Superior temporal gyrus (tissue), 1 donor: ENCODE data around the gene CD96.
"Not testable (repeated sequence)": the region's sequence is repeated elsewhere in the genome, so short reads cannot be mapped to it uniquely, and the experiment has no call there.

Source experiments
- DNase-seq: peaks from one replicate; pipeline ENCODE4 v3.0.0-alpha.2; 2016; ENCODE audit errors: extremely low spot score

The CD96 gene

DNA sequence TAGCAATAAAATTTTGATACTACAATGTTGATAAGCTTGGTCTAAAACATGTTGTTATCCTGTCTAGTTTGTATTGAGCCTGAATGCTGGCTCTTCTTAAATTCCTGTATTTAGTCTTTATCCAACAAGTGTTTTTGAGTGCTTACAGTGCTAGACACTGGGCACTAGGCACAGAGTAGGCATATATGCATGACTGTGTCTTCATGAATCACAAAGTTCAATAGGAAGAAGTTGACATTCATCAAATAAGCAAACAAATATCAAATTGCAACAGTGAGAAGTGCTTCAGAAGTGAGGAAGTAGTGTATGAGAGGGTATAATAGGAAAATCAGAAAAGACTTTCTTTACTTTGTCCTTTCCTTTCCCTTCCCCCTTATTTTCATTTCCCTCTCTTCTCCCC is 6.8 kb downstream of the CD96 start:
- DNase-seq, result no peak

GRCh38 chr3:111561902-111562301 is 19.9 kb downstream of the CD96 start:
- DNase-seq, result not testable (repeated sequence)

GRCh38 chr3:111566844-111567243 is 24.8 kb downstream of the CD96 start:
- DNase-seq, result no peak

- no peak for DNase-seq
Observed at GRCh38 chr3:111568355-111568754, 26.4 kb downstream of the CD96 start.

DNA sequence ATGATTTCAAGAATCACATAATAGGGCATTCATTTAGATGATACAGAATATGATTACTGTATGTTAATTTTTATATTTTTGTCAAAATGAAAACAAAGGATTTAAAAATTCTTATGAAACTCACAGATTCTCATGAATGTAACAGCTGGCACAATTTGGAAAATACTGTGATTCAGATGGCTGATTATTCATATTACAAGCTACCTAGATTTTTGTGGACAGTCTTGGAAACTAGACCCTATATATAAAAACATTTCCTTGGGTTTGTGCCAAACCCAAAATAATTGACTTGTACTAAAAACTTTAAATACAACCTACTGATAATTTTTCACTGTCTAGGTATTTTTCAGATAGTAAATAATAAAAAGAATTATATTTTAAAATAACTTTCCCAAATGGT is 26.9 kb downstream of the CD96 start:
- DNase-seq, result no peak

- DNase-seq, result no peak
Observed at GRCh38 chr3:111570404-111571030, 28.5 kb downstream of the CD96 start.

DNA sequence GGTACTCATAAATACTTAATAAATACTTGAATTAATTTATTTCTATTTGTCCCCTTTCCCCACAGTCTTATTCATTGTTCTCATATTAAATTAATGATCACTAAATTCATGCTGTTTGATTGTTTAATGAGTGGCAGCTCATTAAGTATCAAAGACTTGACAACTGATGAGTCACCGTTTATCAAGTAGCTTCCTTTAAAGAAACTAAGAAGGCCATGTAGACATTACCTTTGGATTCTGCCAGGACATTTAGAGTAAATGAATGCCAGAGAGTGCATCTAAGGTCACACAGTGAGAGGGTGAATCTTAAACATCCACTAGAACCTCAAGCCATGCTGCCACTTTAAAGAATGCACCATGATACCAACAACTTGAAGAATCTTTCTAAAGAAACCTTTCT is 29.3 kb downstream of the CD96 start:
- DNase-seq, result no peak

DNA sequence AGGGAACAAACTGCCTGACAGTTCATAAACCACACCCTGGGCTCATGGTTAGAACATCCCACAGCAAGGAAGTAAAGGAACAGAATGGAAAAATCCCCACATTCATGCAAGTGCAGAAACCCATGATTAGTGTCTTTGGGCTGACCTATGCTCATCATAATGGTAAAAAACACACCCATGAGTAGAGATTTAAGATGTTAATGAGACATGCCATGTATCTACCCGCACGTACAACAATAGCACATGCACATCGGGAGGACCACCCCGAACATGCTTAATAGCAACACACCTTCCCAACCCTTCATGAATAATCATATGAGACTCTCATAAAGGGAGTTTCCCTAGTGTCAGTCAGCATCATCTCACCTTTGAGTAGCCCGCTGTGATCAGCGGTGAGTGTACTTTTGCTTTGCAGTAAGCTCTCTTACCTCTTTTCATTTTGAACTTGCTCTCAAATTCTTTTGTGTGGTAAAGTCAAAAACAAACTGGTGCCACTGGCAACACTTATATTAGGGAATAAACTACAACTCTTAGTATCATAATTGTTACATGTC is 30.0 kb downstream of the CD96 start:
- no peak for DNase-seq

DNA sequence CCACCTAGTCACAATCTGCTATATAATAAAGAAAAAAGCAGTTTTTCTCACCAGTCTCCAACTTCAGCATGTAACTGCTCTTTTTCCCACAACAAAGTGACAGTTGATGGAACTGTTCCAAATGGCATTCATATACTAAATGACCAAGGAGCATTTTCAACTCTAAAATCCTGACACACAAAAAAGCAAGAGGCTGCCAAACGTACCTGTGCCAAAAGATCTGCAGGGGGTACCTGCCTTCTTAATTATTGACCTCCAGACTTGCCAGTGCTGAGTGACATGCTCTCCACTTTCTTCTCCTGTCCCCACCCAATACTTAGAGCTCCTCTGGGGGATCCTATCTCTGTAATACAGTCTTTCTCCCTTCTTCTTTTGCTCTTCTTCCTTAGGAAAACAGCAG is 35.1 kb downstream of the CD96 start:
- DNase-seq, result no peak

DNA sequence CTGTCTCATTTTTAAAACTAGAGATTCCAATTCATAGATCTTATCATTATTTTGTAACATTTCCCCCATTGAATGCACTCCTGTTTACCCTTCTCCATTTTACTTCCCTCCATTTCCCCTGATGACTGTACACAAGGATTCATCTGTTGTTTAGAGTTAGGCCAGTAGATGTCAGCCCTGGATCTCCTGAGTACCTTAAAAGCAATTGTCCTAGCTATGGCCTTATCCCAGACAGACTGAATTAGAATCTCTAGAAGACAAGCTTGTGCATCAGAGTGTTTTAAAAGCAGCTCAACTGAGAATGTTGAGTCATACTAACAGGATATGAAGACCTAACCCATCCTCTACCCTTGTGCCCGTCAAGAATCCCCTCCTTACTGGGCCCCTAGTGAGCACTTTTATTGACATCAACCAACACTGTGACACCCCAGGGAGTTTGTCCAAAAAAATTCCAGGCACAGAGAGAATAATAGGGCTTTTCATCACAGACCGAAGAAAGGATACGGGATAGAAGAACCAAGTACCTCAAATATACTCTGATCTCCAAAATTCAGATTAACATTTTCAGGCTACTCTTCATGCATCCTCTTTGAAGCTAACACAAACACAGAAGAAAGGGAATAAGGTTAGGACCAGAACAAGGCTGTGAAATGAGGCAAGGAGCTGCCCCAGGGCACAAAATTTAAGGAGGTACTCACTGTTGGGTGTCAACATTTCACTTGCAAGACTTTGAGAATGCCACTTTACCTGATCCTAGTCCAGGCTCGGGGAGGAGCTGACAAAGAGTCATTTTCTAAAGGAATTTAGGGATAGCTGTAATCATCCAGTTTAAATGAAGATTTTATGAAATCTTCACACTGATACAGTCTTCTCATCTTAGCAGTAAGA is 36.0 kb downstream of the CD96 start:
- DNase-seq, result no peak

GRCh38 chr3:111578867-111579266 is 36.9 kb downstream of the CD96 start:
- DNase-seq, result no peak

DNA sequence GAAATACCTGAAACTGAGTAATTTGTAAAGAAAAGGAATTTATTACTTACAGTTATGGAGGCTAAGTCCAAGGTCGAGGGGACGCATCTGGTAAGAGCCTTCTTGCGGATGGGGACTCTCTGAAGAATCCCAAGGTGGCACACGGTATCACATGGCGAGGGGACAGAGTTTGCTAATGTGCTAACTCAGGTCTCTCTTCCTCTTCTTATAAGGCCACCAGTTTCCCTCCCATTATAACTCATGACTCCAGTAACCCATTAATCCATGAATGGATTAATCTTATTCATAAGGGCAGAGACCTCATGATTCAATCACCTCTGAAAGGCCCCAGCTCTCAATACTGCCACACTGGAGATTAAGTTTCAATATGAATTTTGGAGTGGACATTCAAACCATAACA is 37.5 kb downstream of the CD96 start:
- DNase-seq, result no peak

DNA sequence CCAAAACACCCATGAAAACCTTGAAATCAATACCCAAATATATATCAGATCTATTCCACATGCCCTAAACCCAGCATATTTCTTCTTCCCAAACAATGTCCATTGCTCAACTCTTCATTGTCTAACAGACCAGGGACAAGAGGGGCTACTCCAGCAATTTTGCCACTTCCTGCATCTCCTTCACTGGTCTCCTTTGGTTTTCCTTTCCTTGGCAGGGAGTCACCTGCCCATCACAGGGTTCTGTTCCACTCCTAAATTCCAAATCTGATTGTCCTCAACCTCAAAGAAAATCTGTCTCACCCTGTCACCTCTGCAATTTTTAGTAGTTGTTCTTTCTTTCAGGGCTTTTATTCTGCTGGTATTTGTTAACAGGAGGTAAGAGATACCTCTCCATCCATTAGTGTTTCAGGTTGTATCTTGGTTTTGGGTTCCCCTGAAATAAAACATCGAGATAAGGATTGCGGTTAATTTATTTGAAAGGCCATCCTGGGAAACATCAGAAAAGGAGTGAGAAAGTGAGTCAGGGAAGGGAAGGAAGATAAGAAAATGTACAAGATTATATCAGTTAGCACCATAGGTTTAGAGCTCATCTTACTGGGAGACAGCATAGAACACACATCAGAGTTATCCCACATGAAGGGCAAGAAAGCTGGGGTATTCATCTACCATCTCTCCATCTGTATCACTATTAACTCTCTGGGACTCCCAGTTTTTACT is 39.6 kb downstream of the CD96 start:
- no peak for DNase-seq

DNA sequence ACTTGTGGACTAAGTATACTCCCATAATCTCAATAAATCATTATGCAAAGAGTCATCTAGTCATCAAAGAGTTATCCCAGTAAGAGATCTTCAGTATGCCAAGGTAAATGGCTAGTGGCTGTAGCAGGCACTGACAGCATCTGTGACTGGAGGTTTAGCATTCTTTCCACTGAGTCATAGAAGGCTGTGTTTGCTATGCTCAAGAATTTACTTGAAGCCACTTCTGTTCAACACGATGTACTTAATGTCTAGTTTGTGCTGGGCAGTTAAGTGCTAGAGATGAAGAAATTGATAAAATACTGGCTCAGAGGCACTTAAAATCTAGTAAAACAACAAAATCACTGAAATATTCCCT is 40.1 kb downstream of the CD96 start:
- DNase-seq, result no peak

DNA sequence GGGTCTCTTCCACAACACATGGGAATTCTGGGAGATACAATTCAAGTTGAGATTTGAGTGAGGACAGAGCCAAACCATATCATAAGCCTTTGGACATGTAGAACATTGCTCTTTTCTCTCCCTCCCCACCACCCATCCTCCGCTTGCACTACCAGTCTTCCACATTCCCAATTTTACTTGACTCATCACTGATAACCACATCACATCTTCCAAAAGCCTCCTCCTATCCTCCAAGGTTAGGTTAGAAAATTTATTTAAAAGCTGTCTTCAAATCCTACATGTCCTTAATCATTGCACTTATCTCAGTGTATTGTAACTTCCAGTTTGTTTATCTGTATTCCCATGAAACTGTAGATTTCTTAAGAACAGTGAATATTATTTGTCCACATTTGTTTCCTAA is 42.7 kb downstream of the CD96 start:
- DNase-seq, result no peak

DNA sequence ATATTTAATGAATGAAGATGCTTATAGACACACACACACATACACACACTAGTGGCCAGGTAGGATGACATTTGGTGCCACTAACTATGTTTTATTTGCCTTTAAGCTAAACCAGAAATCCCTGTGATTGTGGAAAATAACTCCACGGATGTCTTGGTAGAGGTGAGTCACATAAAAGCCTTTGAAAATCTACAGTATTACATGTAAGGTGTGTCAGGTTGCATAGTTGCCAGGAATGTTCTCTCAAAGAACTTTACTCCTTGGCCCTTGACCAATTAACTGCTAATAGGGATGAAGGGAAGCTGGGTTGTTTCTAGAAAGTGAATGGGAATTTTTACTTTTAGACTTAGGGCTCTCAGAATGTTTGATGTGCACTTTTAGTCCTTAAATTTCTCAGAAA is 43.2 kb downstream of the CD96 start:
- DNase-seq, result no peak

DNA sequence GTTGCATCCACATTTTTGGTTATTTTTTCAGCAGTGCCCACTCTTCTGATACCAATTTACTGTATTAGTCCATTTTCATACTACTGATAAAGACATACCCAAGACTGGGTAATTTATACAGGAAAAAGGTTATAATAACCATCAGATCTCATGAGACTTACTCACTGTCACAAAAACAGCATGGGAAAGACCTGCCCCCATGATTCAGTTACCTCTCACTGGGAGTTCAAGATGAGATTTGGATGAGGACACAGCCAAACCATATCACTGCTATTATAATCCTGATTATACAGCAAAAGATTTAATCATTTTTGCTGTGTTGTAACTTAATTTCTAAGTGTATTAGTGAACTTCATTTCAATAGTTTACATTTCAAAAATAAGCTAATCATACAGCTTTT is 46.5 kb downstream of the CD96 start:
- no peak for DNase-seq

DNA sequence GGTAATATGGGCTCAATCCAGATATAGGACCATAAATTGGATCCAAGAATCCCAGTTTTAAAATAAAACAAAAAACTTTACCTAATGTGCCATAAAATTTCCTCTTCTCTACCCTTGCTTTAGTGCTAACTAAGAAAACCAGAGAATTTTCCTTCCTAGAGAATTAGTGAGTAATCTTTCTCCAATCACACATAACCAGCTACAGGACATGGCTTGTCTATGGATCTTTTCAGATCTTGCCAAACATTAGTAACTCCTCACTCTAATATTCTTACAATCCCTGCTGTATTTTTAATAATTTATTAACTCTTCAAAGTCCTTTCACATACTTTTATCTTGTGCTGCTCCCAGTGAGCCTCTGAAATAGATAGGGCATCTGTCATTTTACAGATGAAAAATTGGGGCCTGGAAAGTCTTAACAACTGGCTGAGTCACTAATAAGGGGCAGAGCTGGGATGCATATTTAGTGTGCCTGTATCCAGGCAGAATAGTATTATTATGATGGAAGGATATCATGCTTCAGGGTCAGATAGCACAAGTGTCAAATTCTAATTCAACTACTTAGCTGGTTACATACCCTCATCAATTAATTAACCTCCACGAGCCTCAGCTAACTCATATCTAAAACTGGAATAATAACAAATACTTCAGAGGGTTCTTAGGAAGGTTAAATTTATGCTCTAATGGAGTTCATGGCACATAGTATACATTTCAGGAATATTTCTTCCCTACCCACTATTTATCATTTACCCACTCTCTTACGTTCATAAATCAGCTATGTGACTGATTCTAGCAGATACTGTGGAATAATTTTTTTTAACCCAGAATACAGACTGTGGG is 47.5 kb downstream of the CD96 start:
- no peak for DNase-seq

DNA sequence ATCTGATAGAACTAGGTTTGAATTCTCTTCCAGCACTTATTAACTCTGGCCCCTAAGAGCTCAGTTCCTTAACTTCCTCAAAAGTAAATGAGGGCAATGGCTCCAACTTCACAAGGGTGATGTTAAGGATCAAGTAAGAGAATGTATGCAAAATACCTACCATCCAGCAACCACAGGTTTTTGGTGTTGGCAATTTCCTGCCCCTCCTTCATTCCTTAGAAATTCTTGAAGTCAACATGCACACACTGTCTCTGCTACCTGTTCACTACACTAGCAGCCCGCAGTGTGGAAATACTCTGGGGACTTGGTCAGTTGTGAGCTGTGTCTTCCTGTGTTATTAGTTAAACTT is 48.1 kb downstream of the CD96 start:
- DNase-seq, result no peak

DNA sequence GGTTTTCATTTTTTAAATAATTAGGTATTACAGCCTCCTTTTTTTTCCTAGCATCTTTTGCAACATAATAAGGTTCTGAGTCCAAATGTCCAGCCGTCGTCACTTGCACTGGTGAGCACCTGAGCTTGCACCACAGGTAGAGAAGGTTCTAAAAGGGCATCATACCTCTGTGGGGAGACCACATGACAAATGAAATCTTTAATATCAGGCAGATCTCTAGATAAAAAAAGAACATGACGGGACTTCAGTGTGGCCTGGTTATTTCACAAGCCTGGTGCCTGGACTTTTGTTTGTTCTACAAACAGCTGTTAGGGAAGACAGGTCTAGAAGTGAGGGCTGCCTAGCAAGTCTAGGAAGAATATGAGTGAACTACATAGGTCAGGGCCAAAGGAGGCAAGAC is 49.6 kb downstream of the CD96 start:
- no peak for DNase-seq

DNA sequence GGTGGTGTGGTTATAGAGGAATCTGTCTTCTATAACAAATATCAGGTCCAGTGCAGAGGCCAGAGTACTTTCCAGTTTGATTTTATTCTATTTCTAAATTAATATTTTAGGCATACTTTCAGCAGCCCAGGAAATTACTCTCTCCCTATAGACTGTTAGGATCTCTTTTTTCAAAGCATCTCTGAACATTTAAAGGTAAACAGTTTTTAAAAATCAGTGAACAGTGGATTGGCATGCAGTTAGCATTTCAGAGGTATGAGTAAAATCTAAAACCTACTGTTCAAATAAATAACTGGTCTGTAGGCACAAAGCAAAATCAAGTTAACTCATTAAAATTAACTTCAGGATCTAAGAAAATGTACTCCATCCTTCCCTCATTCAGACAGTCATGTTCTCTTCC is 50.1 kb downstream of the CD96 start:
- DNase-seq, result no peak

DNA sequence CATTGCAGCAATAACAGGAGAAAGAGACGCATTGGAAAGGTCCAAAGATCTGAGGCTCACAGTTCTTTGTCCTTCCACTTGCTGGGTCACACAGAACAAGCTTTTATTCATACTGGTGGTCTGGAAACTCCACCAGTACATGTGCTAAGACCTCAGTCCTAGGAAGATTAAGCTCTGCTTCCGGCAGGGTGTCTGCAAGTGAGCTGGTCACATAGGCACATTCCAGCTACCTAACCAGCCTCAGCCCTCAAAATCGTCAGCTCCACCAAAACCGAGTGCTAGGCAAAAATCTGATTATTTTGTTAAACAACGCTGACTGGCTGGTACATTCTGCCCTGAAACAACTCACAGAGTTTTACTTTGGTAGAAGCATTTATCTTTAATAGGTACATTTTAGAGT is 50.9 kb downstream of the CD96 start:
- no peak for DNase-seq
